VCaP (cell line): Measurements from ENCODE around the gene KRTAP5-4.
A peak's percentile ranks its signal among the peaks of the same experiment; 100 is the strongest.

Experiments used
- H3K27ac ChIP-seq: fragments of 450-650 bp; 2 replicates; pipeline ENCODE4 v1.5.1; 2017
- TF ChIP-seq, protein P1 (sequence below): fragments of 450-650 bp; conservative IDR thresholded peaks from 2 replicates; pipeline ENCODE4 v1.5.1; 2017; ENCODE audit warnings: mild to moderate bottlenecking, moderate library complexity

KRTAP5-4 gene

DNA sequence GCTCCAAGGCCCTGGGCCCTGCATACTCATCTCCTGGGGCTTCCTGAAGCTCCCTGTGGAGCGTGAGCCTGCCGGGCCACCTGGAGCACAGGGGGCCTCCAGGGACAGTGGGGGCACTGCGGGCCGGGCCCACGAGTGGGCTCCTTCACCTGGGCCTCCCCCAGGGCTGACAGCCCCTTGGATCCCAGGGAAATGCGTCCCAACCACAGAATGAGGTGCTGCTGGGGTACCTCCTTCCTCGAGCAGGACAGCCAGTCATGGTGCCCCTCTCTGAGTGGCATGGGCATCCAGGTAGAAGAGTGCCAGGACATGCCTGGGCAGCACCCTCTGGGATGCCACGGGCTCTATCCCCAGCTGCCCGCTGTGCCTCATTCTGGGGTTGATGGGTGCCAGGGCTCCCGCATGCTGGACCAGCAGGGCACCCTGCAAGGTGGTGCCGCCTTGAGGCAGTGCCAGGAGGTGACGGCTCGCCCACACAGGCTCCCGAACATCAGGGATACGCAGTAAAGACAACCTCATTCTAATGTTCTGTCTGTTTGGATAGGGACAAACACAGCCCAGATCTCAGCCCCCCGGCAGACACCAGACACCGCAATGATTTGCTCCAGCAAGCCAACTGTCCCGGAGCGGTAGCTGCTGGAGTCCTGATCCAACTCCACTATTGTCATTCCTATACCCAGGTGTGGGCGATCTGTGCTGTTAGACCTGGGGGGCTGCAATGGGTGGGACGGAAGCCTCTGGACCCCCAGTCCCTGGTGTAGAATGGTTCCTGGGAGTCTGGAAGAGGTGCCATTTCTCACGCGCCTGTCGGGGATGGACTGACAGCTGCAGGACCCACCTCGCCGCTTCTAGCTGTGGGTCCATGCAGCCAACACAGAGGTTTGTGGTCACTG is 33.5 kb upstream of the KRTAP5-4 start:
- TF ChIP-seq, protein P1, sequence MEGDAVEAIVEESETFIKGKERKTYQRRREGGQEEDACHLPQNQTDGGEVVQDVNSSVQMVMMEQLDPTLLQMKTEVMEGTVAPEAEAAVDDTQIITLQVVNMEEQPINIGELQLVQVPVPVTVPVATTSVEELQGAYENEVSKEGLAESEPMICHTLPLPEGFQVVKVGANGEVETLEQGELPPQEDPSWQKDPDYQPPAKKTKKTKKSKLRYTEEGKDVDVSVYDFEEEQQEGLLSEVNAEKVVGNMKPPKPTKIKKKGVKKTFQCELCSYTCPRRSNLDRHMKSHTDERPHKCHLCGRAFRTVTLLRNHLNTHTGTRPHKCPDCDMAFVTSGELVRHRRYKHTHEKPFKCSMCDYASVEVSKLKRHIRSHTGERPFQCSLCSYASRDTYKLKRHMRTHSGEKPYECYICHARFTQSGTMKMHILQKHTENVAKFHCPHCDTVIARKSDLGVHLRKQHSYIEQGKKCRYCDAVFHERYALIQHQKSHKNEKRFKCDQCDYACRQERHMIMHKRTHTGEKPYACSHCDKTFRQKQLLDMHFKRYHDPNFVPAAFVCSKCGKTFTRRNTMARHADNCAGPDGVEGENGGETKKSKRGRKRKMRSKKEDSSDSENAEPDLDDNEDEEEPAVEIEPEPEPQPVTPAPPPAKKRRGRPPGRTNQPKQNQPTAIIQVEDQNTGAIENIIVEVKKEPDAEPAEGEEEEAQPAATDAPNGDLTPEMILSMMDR, result no peak
- H3K27ac ChIP-seq, result no peak overlapping the region

DNA sequence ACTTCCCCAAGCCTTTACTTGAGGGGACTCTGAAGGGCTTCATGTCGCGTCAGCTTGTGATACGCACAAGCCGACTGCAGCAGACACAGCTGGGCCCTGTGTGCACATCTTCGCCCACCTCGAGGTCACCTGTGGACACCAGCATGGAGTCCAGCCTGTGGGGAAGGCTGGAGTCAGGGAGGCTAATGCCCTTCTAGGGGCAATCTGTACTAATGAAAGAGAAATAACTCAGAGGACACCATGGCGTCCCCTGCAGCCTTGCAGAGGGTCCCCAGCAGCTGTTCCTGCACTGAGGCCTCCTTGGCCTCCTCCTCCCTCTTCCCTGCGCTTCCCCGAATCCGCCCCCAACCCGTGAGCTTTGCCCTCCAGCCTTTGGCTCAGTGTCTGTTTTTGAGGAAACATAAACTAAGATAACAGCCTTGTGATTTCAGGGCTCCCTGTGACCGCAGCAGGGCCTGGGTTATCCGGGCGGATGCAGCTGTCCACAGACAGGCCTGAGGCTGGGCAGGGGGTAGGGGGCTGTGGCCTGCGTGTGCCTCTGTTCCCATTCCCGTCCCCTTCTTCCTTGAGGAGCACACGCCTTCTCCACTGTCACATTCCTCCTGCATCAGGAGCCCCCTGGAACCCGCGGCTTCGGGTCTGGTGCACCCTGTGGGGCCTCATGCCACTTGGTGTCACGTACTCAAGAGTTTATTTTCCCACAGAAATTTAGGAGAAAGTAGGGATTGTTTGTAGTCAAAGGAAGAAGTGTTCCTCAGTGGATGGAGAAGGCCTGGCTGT is 32.6 kb upstream of the KRTAP5-4 start:
- no peak overlapping the region for H3K27ac ChIP-seq

DNA sequence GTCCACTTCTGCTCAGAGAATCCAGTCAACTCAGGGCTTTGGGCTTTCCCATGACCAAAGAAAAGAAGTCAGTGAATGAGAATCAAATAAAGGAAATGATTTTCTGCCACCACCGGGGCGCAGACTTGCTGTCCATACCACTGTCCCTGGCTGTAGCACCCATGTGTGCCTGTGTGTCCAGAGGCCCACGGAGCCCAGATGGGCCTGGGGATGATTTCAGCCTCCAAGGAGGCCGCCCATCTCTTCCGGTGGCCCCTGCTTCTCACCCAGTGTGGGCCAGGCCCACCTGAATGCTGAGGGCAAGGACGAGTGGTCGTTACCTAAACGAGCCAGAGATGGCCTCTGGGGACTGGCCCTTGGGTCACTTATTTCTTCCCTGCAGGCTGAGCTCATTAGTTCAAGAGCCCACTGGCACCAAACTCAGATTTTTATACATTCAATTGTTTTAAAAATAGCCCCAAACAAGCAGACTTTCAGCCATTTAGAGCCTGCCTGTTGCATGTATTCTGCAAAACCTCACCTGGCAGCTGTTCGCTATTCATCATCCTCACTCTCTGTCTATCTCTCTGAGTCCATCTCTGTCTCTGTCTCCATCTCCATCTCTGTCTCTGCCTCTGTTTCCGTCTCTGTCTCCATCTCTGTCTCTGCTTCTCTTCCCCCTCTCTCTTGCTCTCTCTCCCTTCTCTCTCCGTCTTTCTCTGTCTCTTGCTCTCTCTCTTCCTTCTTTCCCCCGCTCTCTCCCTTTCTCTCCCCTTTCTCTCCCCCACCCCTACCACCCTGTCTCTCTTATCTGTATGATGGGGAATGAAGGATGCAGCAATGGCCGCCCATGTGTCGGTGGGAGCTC is 31.8 kb upstream of the KRTAP5-4 start:
- no peak overlapping the region for H3K27ac ChIP-seq
- TF ChIP-seq, protein P1, result no peak

More for the DNA sequence above, 32.6 kb upstream of the KRTAP5-4 start:
- TF ChIP-seq, protein P1, result no peak

DNA sequence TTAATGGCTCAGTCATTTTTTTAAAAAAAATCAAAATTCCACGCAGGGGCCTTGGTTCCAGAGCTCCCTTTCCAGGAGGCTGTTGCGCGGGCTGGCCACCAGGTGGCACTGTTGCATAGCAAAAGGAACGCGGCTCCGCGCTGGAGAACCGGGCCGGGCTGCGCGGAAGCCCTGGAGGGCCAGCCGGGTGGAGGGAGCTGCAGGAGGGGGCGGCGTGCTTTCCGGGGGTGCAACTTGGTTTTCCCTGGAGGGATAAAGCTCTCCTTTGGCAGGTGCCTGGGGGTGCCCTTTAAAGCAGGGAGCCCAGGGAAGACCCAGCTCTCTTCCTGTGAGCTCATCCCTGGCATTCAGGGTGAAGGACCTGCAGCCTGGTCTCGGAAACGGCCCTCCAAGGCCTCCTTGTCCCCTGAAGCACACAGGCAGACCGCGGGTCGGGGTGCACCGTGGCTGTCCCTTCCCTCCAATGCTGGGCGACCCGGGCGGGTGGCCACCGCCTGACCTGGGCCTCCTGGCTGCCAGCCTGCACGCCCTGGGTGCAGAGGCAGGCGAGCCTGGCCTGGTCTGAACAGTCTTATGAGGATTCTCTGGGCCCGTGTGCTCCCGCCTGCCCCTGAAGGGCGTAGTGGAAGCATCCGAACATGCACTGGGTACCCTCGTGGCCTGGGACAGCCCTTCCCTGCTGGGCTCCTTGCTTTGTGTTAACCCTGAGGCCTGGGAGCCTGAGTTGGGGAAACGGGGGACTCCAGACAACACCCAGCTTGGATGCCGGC is 31.0 kb upstream of the KRTAP5-4 start:
- TF ChIP-seq, protein P1, result peak; percentile 88
- H3K27ac ChIP-seq, result no peak overlapping the region

DNA sequence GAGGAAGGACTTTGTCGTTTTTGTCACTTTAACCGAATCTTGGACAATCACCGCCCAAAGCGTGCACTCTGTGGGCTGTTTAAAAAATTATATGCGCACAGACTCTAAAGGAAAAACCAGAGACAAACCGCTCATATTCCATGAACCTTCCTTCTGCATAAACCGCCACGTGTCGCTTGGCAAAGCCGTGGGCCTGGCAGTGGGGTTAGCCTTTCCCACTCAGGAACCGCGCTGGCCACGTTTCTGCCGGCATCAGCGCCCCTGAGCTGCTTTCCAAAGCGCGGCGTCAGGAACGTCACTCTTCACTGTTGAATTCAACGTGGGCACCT is 30.5 kb upstream of the KRTAP5-4 start:
- no peak overlapping the region for H3K27ac ChIP-seq
- TF ChIP-seq, protein P1, result no peak

DNA sequence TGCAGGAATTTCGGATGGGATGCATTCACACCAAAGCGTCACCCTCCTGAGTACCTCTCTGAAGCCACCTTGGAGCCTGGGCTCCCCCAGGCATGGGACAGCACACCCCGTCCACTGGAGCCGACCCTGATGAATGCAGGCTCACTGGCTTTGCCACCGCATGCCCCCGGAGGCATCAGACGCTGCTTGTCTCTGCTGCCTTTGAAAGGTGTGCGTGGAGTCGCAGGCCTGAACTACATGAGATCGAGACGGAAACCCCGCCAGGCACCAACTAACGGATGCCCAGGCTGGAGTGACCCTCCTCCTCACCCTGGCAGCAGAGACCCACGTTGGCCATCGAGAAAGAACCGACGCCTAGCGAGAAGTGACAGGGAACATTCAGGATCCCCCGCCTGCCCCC is 30.1 kb upstream of the KRTAP5-4 start:
- H3K27ac ChIP-seq, result no peak overlapping the region
- TF ChIP-seq, protein P1, result no peak
